Measurements from ENCODE around the gene ARMC2. TPM values are rescaled to one million over a fixed set of nuclear protein-coding genes. Genes with fewer than 3 reads are reported as not detected.

The ARMC2 gene
- total and polyA plus RNA-seq, 2 of the 4 experiments (the other 2 are of a cell fraction), result 0.72 to 3.9 TPM

DNA sequence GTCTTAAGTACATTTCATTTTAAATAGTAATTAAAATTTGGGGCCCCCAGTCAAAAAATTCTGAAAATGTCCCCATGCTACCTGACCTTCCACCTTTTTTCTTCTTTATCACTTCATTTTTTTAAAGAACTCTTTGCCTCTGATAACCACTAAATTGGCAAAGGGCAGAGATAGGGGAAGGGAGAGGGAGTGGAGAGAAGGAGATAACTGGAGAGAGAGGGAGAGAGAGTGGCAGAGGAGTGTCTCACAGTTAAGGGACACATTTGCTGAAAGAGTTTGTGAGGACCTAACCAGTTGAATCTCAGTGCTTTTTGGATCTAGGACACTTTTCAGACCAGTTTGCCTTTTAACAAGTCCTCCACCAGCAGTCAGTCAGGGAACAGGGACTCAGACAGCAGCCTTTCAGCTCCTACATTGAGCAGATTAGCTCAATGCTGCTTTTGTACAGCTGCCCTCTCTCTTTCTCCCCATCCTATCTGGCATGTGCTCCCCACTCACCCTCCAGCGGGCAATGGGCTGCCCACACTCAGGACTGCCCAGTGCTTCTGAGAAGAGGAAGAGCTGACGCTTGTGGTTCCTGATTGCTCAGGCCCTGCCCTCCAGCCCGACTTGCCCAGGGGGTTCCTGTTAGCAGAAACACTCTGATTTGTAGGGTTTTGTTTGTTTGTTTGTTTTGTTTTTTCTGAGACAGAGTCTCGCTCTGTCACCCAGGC is 14.4 kb downstream of the ARMC2 start:
- Histone ChIP-seq H2BK5ac (ENCODE audit: low read depth, low read length, poor library complexity, severe bottlenecking) (no peak overlapping the region), H3K4me1 (ENCODE audit: control insufficient read depth, insufficient read depth, low read length) (no peaks in the 10 kb centered on the region), H2BK20ac (ENCODE audit: low read depth, low read length) (no peak overlapping the region), H3K4me3 (ENCODE audit: insufficient read depth, low read depth, low read length) (no peak overlapping the region), H3K4me2 (ENCODE audit: low read depth, low read length) (no peak overlapping the region), H2BK120ac (ENCODE audit: low read depth, low read length) (no peak overlapping the region), H3K27ac (ENCODE audit: insufficient read depth, low read length) (no peak overlapping the region), H3K56ac (ENCODE audit: extremely low read depth, insufficient read depth, low read length) (no peak overlapping the region), H2AK9ac (replicated peaks; ENCODE audit: low read depth, low read length, poor library complexity) (no peak overlapping the region), H2BK15ac (ENCODE audit: low read depth, low read length) (no peak overlapping the region), H3K79me1 (ENCODE audit: low read depth in 1 of 2, low read length in 2 of 2) (no peaks in the 10 kb centered on the region; a peak in 1 of 4 replicates), H3K36me3 (ENCODE audit: control insufficient read depth, insufficient read depth, low read length) (peaks cover 7% of the 10 kb centered on the region; the same call in 1 of the 2 replicates), H3K14ac (replicated peaks; ENCODE audit: low read depth, low read length) (no peak overlapping the region), H4K20me1 (ENCODE audit: insufficient read depth, low read length) (no peaks in the 10 kb centered on the region), H3K9me1 (ENCODE audit: insufficient read depth, low read length) (no peaks in the 10 kb centered on the region; the same call in 1 of the 2 replicates), H3K9me3 (ENCODE audit: control insufficient read depth, insufficient read depth, low read length) (no peaks in the 10 kb centered on the region), H4K91ac (ENCODE audit: insufficient read depth, low read depth, low read length) (no peak overlapping the region), H3K18ac (ENCODE audit: low read depth, low read length) (no peak overlapping the region), H3K27me3 (ENCODE audit: control insufficient read depth, insufficient read depth, low read length) (no peaks in the 10 kb centered on the region), H4K5ac (ENCODE audit: low read depth, low read length) (no peak overlapping the region), H2AFZ (replicated peaks; ENCODE audit: low read length, poor library complexity) (no peak overlapping the region), H2AK5ac (ENCODE audit: low read depth, low read length) (no peak overlapping the region), H3K9ac (ENCODE audit: low read depth, low read length) (no peak overlapping the region), H4K8ac (ENCODE audit: low read depth in 2 of 2, low read length in 2 of 2) (no peak overlapping the region), H3K4ac (ENCODE audit: low read depth, low read length) (no peak overlapping the region), H3K23ac (ENCODE audit: low read depth, low read length) (no peak overlapping the region)
- CTCF ChIA-PET, result interaction anchor here (0.6 kb wide), 1 partner anchor 307 kb away, joined by 3 read pairs; no protein-coding TSS in a partner anchor
- POLR2A ChIA-PET (ENCODE audit: unreplicated experiment), result no interaction called here
- no peak for DNase-seq
- TF ChIP-seq POLR2A (IDR thresholded peaks at IDR 0.05; ENCODE audit: low read depth, low read length) (no peak), NFE2L2 (IDR thresholded peaks at IDR 0.05; ENCODE audit: low read depth, low read length) (no peak), CEBPB (IDR thresholded peaks at IDR 0.05; ENCODE audit: low read depth, low read length) (no peak), RFX5 (IDR thresholded peaks at IDR 0.05; ENCODE audit: low read depth, low read length) (no peak), MXI1 (IDR thresholded peaks at IDR 0.05; ENCODE audit: borderline replicate concordance, low read depth, low read length) (no peak), ELK1 (IDR thresholded peaks at IDR 0.05; ENCODE audit: borderline replicate concordance, low read depth, low read length) (no peak), MAZ (IDR thresholded peaks at IDR 0.05; ENCODE audit: borderline replicate concordance, low read depth, low read length) (no peak), CHD1 (IDR thresholded peaks at IDR 0.05; ENCODE audit: low read depth, low read length) (no peak), RAD21 (IDR thresholded peaks at IDR 0.05; ENCODE audit: low read length) (no peak), MAFK (IDR thresholded peaks at IDR 0.05; ENCODE audit: low read depth, low read length) (no peak), SMC3 (IDR thresholded peaks at IDR 0.05; ENCODE audit: low read depth, low read length) (no peak), FOS (IDR thresholded peaks at IDR 0.05; ENCODE audit: low read depth, low read length) (no peak), BHLHE40 (IDR thresholded peaks at IDR 0.05; ENCODE audit: low read depth, low read length) (no peak), RCOR1 (IDR thresholded peaks at IDR 0.05; ENCODE audit: insufficient replicate concordance, low read length) (no peak)
- TF ChIP-seq, protein P1, sequence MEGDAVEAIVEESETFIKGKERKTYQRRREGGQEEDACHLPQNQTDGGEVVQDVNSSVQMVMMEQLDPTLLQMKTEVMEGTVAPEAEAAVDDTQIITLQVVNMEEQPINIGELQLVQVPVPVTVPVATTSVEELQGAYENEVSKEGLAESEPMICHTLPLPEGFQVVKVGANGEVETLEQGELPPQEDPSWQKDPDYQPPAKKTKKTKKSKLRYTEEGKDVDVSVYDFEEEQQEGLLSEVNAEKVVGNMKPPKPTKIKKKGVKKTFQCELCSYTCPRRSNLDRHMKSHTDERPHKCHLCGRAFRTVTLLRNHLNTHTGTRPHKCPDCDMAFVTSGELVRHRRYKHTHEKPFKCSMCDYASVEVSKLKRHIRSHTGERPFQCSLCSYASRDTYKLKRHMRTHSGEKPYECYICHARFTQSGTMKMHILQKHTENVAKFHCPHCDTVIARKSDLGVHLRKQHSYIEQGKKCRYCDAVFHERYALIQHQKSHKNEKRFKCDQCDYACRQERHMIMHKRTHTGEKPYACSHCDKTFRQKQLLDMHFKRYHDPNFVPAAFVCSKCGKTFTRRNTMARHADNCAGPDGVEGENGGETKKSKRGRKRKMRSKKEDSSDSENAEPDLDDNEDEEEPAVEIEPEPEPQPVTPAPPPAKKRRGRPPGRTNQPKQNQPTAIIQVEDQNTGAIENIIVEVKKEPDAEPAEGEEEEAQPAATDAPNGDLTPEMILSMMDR (conservative IDR thresholded peaks at IDR 0.05; ENCODE audit: low read depth, low read length), result no peak
- TF ChIP-seq, protein P2, sequence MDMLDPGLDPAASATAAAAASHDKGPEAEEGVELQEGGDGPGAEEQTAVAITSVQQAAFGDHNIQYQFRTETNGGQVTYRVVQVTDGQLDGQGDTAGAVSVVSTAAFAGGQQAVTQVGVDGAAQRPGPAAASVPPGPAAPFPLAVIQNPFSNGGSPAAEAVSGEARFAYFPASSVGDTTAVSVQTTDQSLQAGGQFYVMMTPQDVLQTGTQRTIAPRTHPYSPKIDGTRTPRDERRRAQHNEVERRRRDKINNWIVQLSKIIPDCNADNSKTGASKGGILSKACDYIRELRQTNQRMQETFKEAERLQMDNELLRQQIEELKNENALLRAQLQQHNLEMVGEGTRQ (IDR thresholded peaks at IDR 0.05; ENCODE audit: low read depth, low read length), result no peak
- in situ Hi-C loops (cut with MboI; ENCODE audit: low sequenced_read_pairs), result no loop called here
- no peak for ATAC-seq (ENCODE audit: low read depth)
- WGBS, 2 experiments (ENCODE audit: extremely low coverage in 2 of 2, insufficient read length in 1 of 2), result 100% methylated on average over 2 of the region's 4 CpGs; no CpG with 5 or more reads in 1 of the 2 experiments
- no TSS peak for BruUV-seq (replicated peaks)
- intact Hi-C loops (cut with micrococcal nuclease), result no loop called here
- dilution Hi-C loops (cut with HindIII; ENCODE audit: low sequenced_read_pairs, unreplicated experiment), result no loop called here
